ENCODE data around the gene TTI1.

DNA sequence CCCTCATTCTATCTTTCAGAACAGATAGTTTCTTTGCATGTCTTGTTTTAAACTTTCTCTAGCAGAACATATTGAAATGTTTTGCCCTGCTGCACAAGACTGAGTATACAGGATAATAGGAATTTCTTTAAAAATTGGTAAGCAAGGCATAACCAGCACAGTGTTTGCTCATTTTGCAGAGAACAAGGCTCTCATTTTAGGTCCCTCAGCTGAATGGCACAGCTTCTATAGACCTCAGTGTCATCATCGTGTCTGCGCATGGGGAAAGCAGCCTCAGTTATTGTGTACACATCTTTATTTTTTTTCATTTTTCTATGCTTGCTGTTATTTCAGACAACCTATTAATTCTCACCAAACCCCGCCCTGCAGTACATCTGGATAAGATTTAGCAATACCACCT is 35.7 kb downstream of the TTI1 start:
- TF ChIP-seq, protein P1, sequence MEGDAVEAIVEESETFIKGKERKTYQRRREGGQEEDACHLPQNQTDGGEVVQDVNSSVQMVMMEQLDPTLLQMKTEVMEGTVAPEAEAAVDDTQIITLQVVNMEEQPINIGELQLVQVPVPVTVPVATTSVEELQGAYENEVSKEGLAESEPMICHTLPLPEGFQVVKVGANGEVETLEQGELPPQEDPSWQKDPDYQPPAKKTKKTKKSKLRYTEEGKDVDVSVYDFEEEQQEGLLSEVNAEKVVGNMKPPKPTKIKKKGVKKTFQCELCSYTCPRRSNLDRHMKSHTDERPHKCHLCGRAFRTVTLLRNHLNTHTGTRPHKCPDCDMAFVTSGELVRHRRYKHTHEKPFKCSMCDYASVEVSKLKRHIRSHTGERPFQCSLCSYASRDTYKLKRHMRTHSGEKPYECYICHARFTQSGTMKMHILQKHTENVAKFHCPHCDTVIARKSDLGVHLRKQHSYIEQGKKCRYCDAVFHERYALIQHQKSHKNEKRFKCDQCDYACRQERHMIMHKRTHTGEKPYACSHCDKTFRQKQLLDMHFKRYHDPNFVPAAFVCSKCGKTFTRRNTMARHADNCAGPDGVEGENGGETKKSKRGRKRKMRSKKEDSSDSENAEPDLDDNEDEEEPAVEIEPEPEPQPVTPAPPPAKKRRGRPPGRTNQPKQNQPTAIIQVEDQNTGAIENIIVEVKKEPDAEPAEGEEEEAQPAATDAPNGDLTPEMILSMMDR (IDR thresholded peaks at IDR 0.05), result no peak
- TF ChIP-seq POLR2A (IDR thresholded peaks at IDR 0.05) (no peak), EP300 (IDR thresholded peaks at IDR 0.05) (no peak), POLR2AphosphoS5 (IDR thresholded peaks at IDR 0.05) (no peak)

All from gastroesophageal sphincter (tissue), 3 donors.